DOHH2 (cell line): Measurements from ENCODE around the gene ADCY7.

Experiments used
- H3F3A ChIP-seq: fragments of 200-600 bp; sonication (generic), shearing (Covaris generic); 2 replicates; pipeline ENCODE4 v1.6.0; 2016; ENCODE audit warnings: antibody characterized with exemption, mild to moderate bottlenecking; ENCODE audit not compliant: control insufficient read depth, insufficient read depth
- H3K27ac ChIP-seq: fragments of 200-600 bp; sonication (generic); 2 replicates; pipeline ENCODE4 v1.5.1; 2014; ENCODE audit warnings: low read depth, mild to moderate bottlenecking, low read length, moderate library complexity
- H3K27me3 ChIP-seq: fragments of 200-600 bp; sonication (generic); 2 replicates; pipeline ENCODE4 v1.6.1; 2014; ENCODE audit warnings: mild to moderate bottlenecking, low read length, mixed read lengths; ENCODE audit not compliant: control insufficient read depth
- H3K36me3 ChIP-seq: fragments of 200-600 bp; sonication (generic); 2 replicates; pipeline ENCODE4 v1.6.1; 2014; ENCODE audit warnings: mild to moderate bottlenecking, low read length, moderate library complexity, mixed read lengths; ENCODE audit not compliant: control insufficient read depth
- H3K4me1 ChIP-seq: fragments of 200-600 bp; sonication (generic); 2 replicates; pipeline ENCODE4 v1.6.1; 2014; ENCODE audit warnings: mild to moderate bottlenecking, low read length, mixed read lengths; ENCODE audit not compliant: control insufficient read depth
- H3K4me2 ChIP-seq: fragments of 200-600 bp; sonication (generic); 2 replicates; pipeline ENCODE4 v1.6.0; 2014; ENCODE audit warnings: mild to moderate bottlenecking, low read length, moderate library complexity
- H3K4me3 ChIP-seq: fragments of 200-600 bp; sonication (generic); 2 replicates; pipeline ENCODE4 v1.5.1; 2014; ENCODE audit warnings: mild to moderate bottlenecking, low read length, mixed read lengths
- H3K79me2 ChIP-seq: fragments of 200-600 bp; sonication (generic); 2 replicates; pipeline ENCODE4 v1.6.1; 2014; ENCODE audit warnings: mild to moderate bottlenecking, low read length, mixed read lengths; ENCODE audit not compliant: control insufficient read depth
- H3K9me2 ChIP-seq: fragments of 200-600 bp; sonication (generic); replicated peaks from 2 replicates; pipeline ENCODE4 v1.6.1; 2014; ENCODE audit warnings: mild to moderate bottlenecking, low read length, mixed read lengths; ENCODE audit not compliant: control insufficient read depth
- H3K9me3 ChIP-seq: fragments of 200-600 bp; sonication (generic); 2 replicates; pipeline ENCODE4 v1.6.1; 2014; ENCODE audit warnings: antibody characterized with exemption, low read length, mixed read lengths; ENCODE audit not compliant: control insufficient read depth, insufficient read depth
- H4K20me1 ChIP-seq: fragments of 200-600 bp; sonication (generic); 2 replicates; pipeline ENCODE4 v1.6.0; 2014; ENCODE audit warnings: low read depth, mild to moderate bottlenecking, antibody characterized with exemption, low read length, moderate library complexity; ENCODE audit not compliant: control insufficient read depth, insufficient read depth
- CTCF ChIP-seq: fragments of 200-600 bp; sonication (generic); IDR thresholded peaks from one replicate; pipeline ENCODE4 v1.5.1; 2014; ENCODE audit warnings: antibody characterized with exemption, mild to moderate bottlenecking, low read depth, low read length; ENCODE audit not compliant: poor library complexity, severe bottlenecking
- EZH2phosphoT487 ChIP-seq: fragments of 200-600 bp; sonication (generic); IDR thresholded peaks from 2 replicates; pipeline ENCODE4 v1.6.1; 2017; ENCODE audit warnings: borderline replicate concordance, mild to moderate bottlenecking, antibody characterized with exemption, low read length, moderate library complexity, mixed read lengths

ADCY7 gene

GRCh38 chr16:50331570-50331969 is 65.2 kb downstream of the ADCY7 start:
- 0 out of 2 replicates have a peak, but pooled peaks cover 2% of the 10 kb centered on the region for H4K20me1 ChIP-seq
- H3K27me3 ChIP-seq: no peaks in the 10 kb centered on the region
- TF ChIP-seq CTCF (no peak), EZH2phosphoT487 (no peak)
- H3K36me3 ChIP-seq: peaks cover 91% of the 10 kb centered on the region
- no peaks in the 10 kb centered on the region for H3K9me2 ChIP-seq
- H3K79me2 ChIP-seq: peaks cover 11% of the 10 kb centered on the region; the same call in 1 of the 2 replicates
- H3K9me3 ChIP-seq: no peaks in the 10 kb centered on the region
- H3K4me3 ChIP-seq: no peak overlapping the region
- no peak overlapping the region for H3K27ac ChIP-seq
- peaks cover 3% of the 10 kb centered on the region; the same call in 1 of the 2 replicates for H3F3A ChIP-seq
- H3K4me2 ChIP-seq: no peak overlapping the region
- 0 out of 2 replicates have a peak, but pooled peaks cover 3% of the 10 kb centered on the region for H3K4me1 ChIP-seq

- Histone ChIP-seq H3F3A (peaks cover 3% of the 10 kb centered on the region; the same call in 1 of the 2 replicates), H3K4me3 (no peak overlapping the region), H4K20me1 (no peaks in the 10 kb centered on the region), H3K9me3 (no peaks in the 10 kb centered on the region), H3K36me3 (peaks cover 84% of the 10 kb centered on the region), H3K27ac (no peak overlapping the region), H3K4me2 (no peak overlapping the region), H3K79me2 (peaks cover 11% of the 10 kb centered on the region; the same call in 1 of the 2 replicates), H3K4me1 (no peaks in the 10 kb centered on the region), H3K9me2 (no peaks in the 10 kb centered on the region), H3K27me3 (no peaks in the 10 kb centered on the region)
- no peak for TF ChIP-seq EZH2phosphoT487
- TF ChIP-seq CTCF: no peak
These were observed 66.2 kb downstream of the ADCY7 start for GRCh38 chr16:50332599-50332998.

GRCh38 chr16:50334106-50334975 is 68.0 kb downstream of the ADCY7 start:
- H3K27me3 ChIP-seq: no peaks in the 10 kb centered on the region
- no peaks in the 10 kb centered on the region for H3K9me3 ChIP-seq
- no peaks in the 10 kb centered on the region for H3F3A ChIP-seq
- H3K4me3 ChIP-seq: no peak overlapping the region
- H3K4me1 ChIP-seq: no peaks in the 10 kb centered on the region
- no peak overlapping the region for H3K27ac ChIP-seq
- H3K36me3 ChIP-seq: peaks cover 84% of the 10 kb centered on the region
- no peaks in the 10 kb centered on the region for H3K9me2 ChIP-seq
- peaks cover 11% of the 10 kb centered on the region; the same call in 1 of the 2 replicates for H3K79me2 ChIP-seq
- H4K20me1 ChIP-seq: no peaks in the 10 kb centered on the region
- H3K4me2 ChIP-seq: no peak overlapping the region
- TF ChIP-seq EZH2phosphoT487 (no peak), CTCF (no peak)
